Left renal cortex interstitium (tissue), 4 donors: ENCODE data around the gene HID1. TPM values are rescaled to one million over a fixed set of nuclear protein-coding genes. Genes with fewer than 3 reads are reported as not detected.
A peak's percentile ranks its signal among the peaks of the same experiment; 100 is the strongest.
"Not testable (repeated sequence)": the region's sequence is repeated elsewhere in the genome, so short reads cannot be mapped to it uniquely, and the experiment has no call there.

Source experiments
- DNase-seq, 4 donors: peaks; one replicate each; pipeline ENCODE4 v3.0.0-alpha.2; 2013; ENCODE audit warnings: low read depth in 4 of 4, low spot score in 2 of 4, missing footprints in 1 of 4
- polyA plus RNA-seq, 4 donors: library from polyadenylated mRNA; unstranded; fragments of 120-200 nt; gene quantifications; one replicate each; pipeline ENCODE4 v1.2.1, GENCODE V29; 2013; ENCODE audit not compliant: insufficient read length in 4 of 4

Gene HID1
- 10 to 100 TPM; 11.6 to 19.1 (median 13.5) TPM for polyA plus RNA-seq

- no peak for DNase-seq
Measured at GRCh38 chr17:74972107-74972972, at the start of gene HID1. TSS of gene HID1 (minus strand) at chr17:74972759. CDS start at chr17:74972656, 103 bp downstream.

GRCh38 chr17:75020331-75021110 is 48.0 kb upstream of the HID1 start:
- no peak for DNase-seq

GRCh38 chr17:75019710-75020109 is 47.2 kb upstream of the HID1 start:
- DNase-seq: no peak

- no peak for DNase-seq
Measured at GRCh38 chr17:75019146-75019545, 46.6 kb upstream of the HID1 start.

GRCh38 chr17:75013092-75013559 is 40.6 kb upstream of the HID1 start:
- no peak for DNase-seq

- peak in 1 of 4 donors; percentile 87 for DNase-seq
Measured at GRCh38 chr17:75012346-75013091, 40.0 kb upstream of the HID1 start, which contains the start of gene MRPL58. TSS of gene MRPL58 (plus strand) at chr17:75012670. CDS start at chr17:75012687, 17 bp downstream.

- DNase-seq: no peak
Measured at GRCh38 chr17:75012096-75012345, 39.5 kb upstream of the HID1 start.

GRCh38 chr17:75011401-75012095 is 39.0 kb upstream of the HID1 start:
- no peak for DNase-seq

GRCh38 chr17:75010683-75011400 is 38.3 kb upstream of the HID1 start:
- DNase-seq: no peak

- DNase-seq: no peak
Measured at GRCh38 chr17:75009139-75009724, 36.7 kb upstream of the HID1 start.

GRCh38 chr17:75008373-75008772 is 35.8 kb upstream of the HID1 start:
- no peak for DNase-seq

- DNase-seq: no peak
Measured at GRCh38 chr17:75006653-75007052, 34.1 kb upstream of the HID1 start.

- DNase-seq: not testable (repeated sequence)
Measured at GRCh38 chr17:75006084-75006483, 33.5 kb upstream of the HID1 start.

GRCh38 chr17:75005291-75005690 is 32.7 kb upstream of the HID1 start:
- DNase-seq: no peak

- no peak for DNase-seq
Measured at GRCh38 chr17:75004371-75004770, 31.8 kb upstream of the HID1 start.

GRCh38 chr17:75003957-75004355 is 31.4 kb upstream of the HID1 start:
- no peak for DNase-seq

- DNase-seq: no peak
Measured at GRCh38 chr17:75003070-75003956, 30.8 kb upstream of the HID1 start.
